ENCODE results near the gene TAPBP. TPM values are rescaled to one million over a fixed set of nuclear protein-coding genes. Genes with fewer than 3 reads are reported as not detected.

Gene TAPBP
- total and polyA plus RNA-seq, 9 of the 15 experiments (the other 6 are each of a cell fraction or from before 2014, with no cell fraction given), result 5.6 to 74.0 (median 22.3) TPM

- no peak for TF ChIP-seq CBX3 (IDR thresholded peaks at IDR 0.05; ENCODE audit: borderline replicate concordance in 1 of 2, low read length in 2 of 2)
- TF ChIP-seq HDAC8 (tag; IDR thresholded peaks at IDR 0.05), result no peak
- TF ChIP-seq ELF4 (CRISPR knock-in tag; IDR thresholded peaks at IDR 0.05), result no peak
- TF ChIP-seq FOXA3 (CRISPR knock-in tag; conservative IDR thresholded peaks at IDR 0.05 in 1 of 2, IDR thresholded peaks at IDR 0.05 in 1 of 2), result peak in 1 of 2 experiments; percentile 31; a peak in 1 of 4 replicates
- TF ChIP-seq ZNF609 (CRISPR knock-in tag; IDR thresholded peaks at IDR 0.05; ENCODE audit: borderline replicate concordance), result no peak
- no peak for TF ChIP-seq SMAD1 (IDR thresholded peaks at IDR 0.05; ENCODE audit: low read depth, low read length, partially characterized antibody)
- no peak for TF ChIP-seq KLF10 (CRISPR knock-in tag; IDR thresholded peaks at IDR 0.05)
- TF ChIP-seq ZNF76 (CRISPR knock-in tag; IDR thresholded peaks at IDR 0.05; ENCODE audit: borderline replicate concordance), result no peak
- TF ChIP-seq HDAC1 (IDR thresholded peaks at IDR 0.05), result peak in 1 of 2 experiments; percentile 73; a peak in 2 of 4 replicates
- TF ChIP-seq, protein P1, sequence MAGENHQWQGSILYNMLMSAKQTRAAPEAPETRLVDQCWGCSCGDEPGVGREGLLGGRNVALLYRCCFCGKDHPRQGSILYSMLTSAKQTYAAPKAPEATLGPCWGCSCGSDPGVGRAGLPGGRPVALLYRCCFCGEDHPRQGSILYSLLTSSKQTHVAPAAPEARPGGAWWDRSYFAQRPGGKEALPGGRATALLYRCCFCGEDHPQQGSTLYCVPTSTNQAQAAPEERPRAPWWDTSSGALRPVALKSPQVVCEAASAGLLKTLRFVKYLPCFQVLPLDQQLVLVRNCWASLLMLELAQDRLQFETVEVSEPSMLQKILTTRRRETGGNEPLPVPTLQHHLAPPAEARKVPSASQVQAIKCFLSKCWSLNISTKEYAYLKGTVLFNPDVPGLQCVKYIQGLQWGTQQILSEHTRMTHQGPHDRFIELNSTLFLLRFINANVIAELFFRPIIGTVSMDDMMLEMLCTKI (IDR thresholded peaks at IDR 0.05; ENCODE audit: partially characterized antibody), result no peak
- TF ChIP-seq CREM (IDR thresholded peaks at IDR 0.05; ENCODE audit: low read depth), result peak; percentile 66
- peak; percentile 81 for TF ChIP-seq SOX6 (IDR thresholded peaks at IDR 0.05)
- TF ChIP-seq ZNF23 (CRISPR knock-in tag; IDR thresholded peaks at IDR 0.05), result no peak
- no peak for TF ChIP-seq ZNF277 (CRISPR knock-in tag; IDR thresholded peaks at IDR 0.05; ENCODE audit: borderline replicate concordance)
- TF ChIP-seq, protein P2, sequence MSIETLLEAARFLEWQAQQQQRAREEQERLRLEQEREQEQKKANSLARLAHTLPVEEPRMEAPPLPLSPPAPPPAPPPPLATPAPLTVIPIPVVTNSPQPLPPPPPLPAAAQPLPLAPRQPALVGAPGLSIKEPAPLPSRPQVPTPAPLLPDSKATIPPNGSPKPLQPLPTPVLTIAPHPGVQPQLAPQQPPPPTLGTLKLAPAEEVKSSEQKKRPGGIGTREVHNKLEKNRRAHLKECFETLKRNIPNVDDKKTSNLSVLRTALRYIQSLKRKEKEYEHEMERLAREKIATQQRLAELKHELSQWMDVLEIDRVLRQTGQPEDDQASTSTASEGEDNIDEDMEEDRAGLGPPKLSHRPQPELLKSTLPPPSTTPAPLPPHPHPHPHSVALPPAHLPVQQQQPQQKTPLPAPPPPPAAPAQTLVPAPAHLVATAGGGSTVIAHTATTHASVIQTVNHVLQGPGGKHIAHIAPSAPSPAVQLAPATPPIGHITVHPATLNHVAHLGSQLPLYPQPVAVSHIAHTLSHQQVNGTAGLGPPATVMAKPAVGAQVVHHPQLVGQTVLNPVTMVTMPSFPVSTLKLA (conservative IDR thresholded peaks at IDR 0.05), result peak in 1 of 2 experiments; percentile 43; a peak in 2 of 4 replicates
- no peak for TF ChIP-seq CEBPG (CRISPR knock-in tag; IDR thresholded peaks at IDR 0.05)
- no peak for TF ChIP-seq CEBPG (tag; conservative IDR thresholded peaks at IDR 0.05 in 1 of 2, IDR thresholded peaks at IDR 0.05 in 1 of 2)
Measured at GRCh38 chr6:33344701-33345697, 31.1 kb upstream of the TAPBP start (continued).

Measured in K562 (cell line).